Mesendoderm (in vitro differentiated cells): ENCODE data around the gene RAD50.
A peak's percentile ranks its signal among the peaks of the same experiment; 100 is the strongest.

Experiments used
- DNase-seq: peaks from one replicate; pipeline ENCODE4 v3.0.0; 2013
- H2AK5ac ChIP-seq: 2 replicates; pipeline ENCODE4 v1.6.1; 2013; ENCODE audit warnings: low read length, inconsistent platforms
- H2BK120ac ChIP-seq: 2 replicates; pipeline ENCODE4 v1.6.1; 2013; ENCODE audit warnings: low read depth, mild to moderate bottlenecking, low read length, moderate library complexity, mixed read lengths
- H2BK15ac ChIP-seq: replicated peaks from 2 replicates; pipeline ENCODE4 v1.6.1; 2013; ENCODE audit warnings: low read depth, mild to moderate bottlenecking, moderate library complexity
- H2BK5ac ChIP-seq: 2 replicates; pipeline ENCODE4 v1.6.1; 2013; ENCODE audit warnings: low read length, inconsistent platforms
- H3K18ac ChIP-seq: 2 replicates; pipeline ENCODE4 v1.6.1; 2013; ENCODE audit warnings: mild to moderate bottlenecking, low read length, mixed read lengths
- H3K23ac ChIP-seq: one replicate; pipeline ENCODE4 v1.6.1; 2013; ENCODE audit warnings: low read length
- H3K27ac ChIP-seq: 2 replicates; pipeline ENCODE4 v1.5.1; 2013; ENCODE audit warnings: low read depth, mild to moderate bottlenecking, inconsistent platforms, low read length, moderate library complexity
- H3K27me3 ChIP-seq: 2 replicates; pipeline ENCODE4 v1.6.1; 2013; ENCODE audit warnings: low read length, control low read depth, mild to moderate bottlenecking, inconsistent platforms; ENCODE audit not compliant: insufficient read depth, poor library complexity
- H3K36me3 ChIP-seq: 2 replicates; pipeline ENCODE4 v1.6.1; 2013; ENCODE audit warnings: low read length, inconsistent platforms; ENCODE audit not compliant: control insufficient read depth, insufficient read depth
- H3K4ac ChIP-seq: one replicate; pipeline ENCODE4 v1.6.1; 2013; ENCODE audit warnings: low read depth, mild to moderate bottlenecking, low read length, moderate library complexity
- H3K4me1 ChIP-seq: 2 replicates; pipeline ENCODE4 v1.6.1; 2013; ENCODE audit warnings: low read depth, low read length, inconsistent platforms; ENCODE audit not compliant: control insufficient read depth
- H3K4me2 ChIP-seq: 2 replicates; pipeline ENCODE4 v1.6.1; 2013; ENCODE audit warnings: low read length
- H3K4me3 ChIP-seq: 2 replicates; pipeline ENCODE4 v1.5.1; 2013; ENCODE audit warnings: mild to moderate bottlenecking, low read length
- H3K56ac ChIP-seq: one replicate; pipeline ENCODE4 v1.6.1; 2013; ENCODE audit warnings: low read length
- H3K79me1 ChIP-seq: 2 replicates; pipeline ENCODE4 v1.6.1; 2013; ENCODE audit warnings: low read length, inconsistent platforms
- H3K79me2 ChIP-seq: 2 replicates; pipeline ENCODE4 v1.6.1; 2013; ENCODE audit warnings: mild to moderate bottlenecking, low read length; ENCODE audit not compliant: control insufficient read depth, insufficient read depth
- H3K9ac ChIP-seq: 2 replicates; pipeline ENCODE4 v1.6.1; 2013; ENCODE audit warnings: low read length, inconsistent platforms
- H4K5ac ChIP-seq: one replicate; pipeline ENCODE4 v1.6.1; 2013; ENCODE audit warnings: low read length
- H4K8ac ChIP-seq: one replicate; pipeline ENCODE4 v1.6.1; 2013; ENCODE audit warnings: low read depth, mild to moderate bottlenecking, control low read depth, low read length, moderate library complexity
- WGBS: extraction: QIAGEN DNeasy Blood & Tissue Kit; methylation state at CpG from one replicate; pipeline ENCODE4 v1.1.7; 2013; ENCODE audit warnings: low lambda C conversion rate, missing lambda C conversion rate; ENCODE audit not compliant: insufficient coverage; ENCODE audit errors: extremely low coverage; 5-methylcytosine and 5-hydroxymethylcytosine counted together

Gene RAD50

DNA sequence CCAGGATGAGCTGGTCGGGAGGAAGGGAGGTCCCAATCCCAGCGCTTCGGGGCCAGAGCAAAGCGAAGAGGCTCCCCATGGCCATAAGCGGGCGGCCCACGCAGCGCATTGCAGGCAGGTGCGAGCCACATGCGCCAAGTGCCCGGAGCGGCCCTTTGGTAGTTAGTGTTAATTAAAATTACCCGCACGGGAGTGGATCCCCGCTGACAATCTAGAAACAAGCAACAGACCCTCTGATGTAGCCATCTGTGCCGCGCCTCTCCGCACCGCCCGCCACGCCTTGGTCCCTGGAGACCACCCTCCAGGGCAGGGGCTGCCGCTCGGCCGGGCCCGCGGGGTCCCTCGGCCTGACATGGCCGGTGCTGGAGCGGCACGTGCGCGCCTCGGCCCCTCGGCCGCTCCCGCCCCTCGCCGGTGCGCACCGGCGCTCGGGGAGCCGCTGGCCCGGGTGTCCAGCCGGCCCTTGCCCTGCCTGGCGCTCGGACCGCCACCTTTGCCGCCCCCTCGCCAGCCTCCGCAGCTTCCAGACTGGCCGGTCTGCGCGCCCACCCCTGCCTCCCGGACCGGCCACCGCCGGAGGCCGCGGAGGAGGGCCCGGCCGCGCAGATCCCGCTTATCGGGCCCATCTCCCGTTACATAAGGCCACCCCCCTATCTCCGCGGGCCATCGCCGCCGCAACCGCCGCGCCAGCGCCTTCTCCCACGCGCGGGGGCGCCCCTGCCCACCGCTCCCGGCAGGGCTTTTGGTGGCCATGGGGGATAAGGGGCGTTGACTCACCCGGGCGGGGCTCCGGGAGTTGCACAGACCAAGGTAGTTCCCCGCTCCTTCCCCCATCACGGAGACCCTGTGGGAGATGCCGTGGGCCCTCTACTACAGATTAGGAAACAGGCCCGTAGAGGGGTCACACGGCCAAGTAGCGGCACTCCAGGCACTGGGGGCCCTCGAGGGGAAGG lies 99.3 kb downstream of the RAD50 start:
- Histone ChIP-seq H3K27ac (no peak overlapping the region), H4K8ac (no peak overlapping the region), H3K23ac (peak overlapping the region; percentile 66), H4K5ac (no peak overlapping the region), H3K27me3 (peaks cover 6% of the 10 kb centered on the region), H3K4ac (no peak overlapping the region), H3K4me1 (no peaks in the 10 kb centered on the region), H3K18ac (no peak overlapping the region), H2AK5ac (no peak overlapping the region), H3K9ac (peak overlapping the region; percentile 32), H2BK15ac (no peak overlapping the region), H3K79me1 (no peaks in the 10 kb centered on the region), H2BK5ac (no peak overlapping the region), H2BK120ac (no peak overlapping the region), H3K56ac (peak overlapping the region; percentile 60), H3K4me3 (no peak overlapping the region), H3K36me3 (no peaks in the 10 kb centered on the region), H3K79me2 (no peaks in the 10 kb centered on the region), H3K4me2 (peak overlapping the region; percentile 49)
- no CpG with 5 or more reads among the region's 92 CpGs for WGBS
- no peak for DNase-seq

DNA sequence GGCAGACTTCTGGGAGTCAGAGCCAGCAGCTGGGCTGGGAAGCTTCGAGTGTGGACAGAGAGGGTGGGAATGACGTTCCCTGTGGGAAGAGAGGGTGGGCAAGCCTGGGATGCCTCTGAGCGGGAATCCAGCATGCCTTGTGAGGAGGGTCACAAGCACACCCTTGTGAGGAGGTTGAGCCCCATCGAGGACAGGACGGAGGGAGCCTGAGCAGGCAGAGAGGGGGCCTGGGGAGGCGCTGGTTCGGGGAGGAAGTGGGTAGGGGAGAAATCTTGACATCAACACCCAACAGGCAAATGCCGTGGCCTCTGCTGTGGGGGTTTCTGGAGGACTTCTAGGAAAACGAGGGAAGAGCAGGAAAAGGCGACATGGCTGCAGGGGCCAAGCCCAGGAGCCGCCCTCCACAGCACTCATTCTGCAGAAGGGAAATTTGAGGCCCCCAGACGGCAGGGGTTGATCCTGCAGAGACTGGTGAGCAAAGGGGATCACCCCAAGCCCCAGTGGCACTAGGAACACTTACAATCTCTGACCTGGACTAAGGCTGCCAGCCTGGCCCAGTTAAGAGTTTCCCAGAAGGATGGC lies 100.1 kb downstream of the RAD50 start:
- no peak overlapping the region for H2AK5ac ChIP-seq
- WGBS: no CpG with 5 or more reads among the region's 12 CpGs

DNA sequence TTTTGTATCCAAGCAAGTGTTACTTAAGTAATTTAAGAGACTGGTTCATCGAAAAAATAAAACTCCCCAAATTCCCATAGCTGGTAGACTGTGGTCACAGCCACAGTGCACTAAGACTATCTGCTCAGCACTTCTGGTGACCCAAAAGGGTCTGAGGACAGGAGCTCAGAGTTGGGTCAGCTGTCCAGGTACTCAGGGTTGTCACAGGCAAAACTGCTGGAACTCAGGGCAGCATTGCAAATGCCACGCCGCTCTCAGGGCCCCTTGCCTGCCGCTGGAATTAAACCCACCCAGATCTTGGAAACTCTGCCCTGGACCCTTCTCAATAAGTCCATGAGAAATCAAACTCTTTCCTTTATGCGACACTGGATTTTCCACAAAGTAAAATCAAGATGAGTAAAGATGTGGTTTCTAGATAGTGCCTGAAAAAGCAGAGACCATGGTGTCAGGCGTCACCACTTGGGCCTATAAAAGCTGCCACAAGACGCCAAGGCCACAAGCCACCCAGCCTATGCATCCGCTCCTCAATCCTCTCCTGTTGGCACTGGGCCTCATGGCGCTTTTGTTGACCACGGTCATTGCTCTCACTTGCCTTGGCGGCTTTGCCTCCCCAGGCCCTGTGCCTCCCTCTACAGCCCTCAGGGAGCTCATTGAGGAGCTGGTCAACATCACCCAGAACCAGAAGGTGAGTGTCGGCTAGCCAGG lies 101.1 kb downstream of the RAD50 start, which contains the start of gene IL13:
Gene IL13 (plus strand): TSS at position 498 of the 705 bp plus-strand sequence. CDS start 14 bp downstream, at position 512.
- Histone ChIP-seq H3K4me1 (no peaks in the 10 kb centered on the region), H3K27ac (no peak within 1 kb of the TSS), H3K79me1 (no peaks in the 10 kb centered on the region), H3K18ac (no peak within 1 kb of the TSS), H3K4me3 (no peak within 1 kb of the TSS), H3K9ac (no peak within 1 kb of the TSS), H3K27me3 (peaks cover 6% of the 10 kb centered on the region), H3K36me3 (no peaks in the 10 kb centered on the region), H2BK15ac (no peak within 1 kb of the TSS), H4K8ac (no peak within 1 kb of the TSS), H2AK5ac (no peak within 1 kb of the TSS), H3K4ac (no peak within 1 kb of the TSS), H3K56ac (no peak within 1 kb of the TSS), H4K5ac (no peak within 1 kb of the TSS), H3K79me2 (no peaks in the 10 kb centered on the region), H3K4me2 (no peak within 1 kb of the TSS), H3K23ac (no peak within 1 kb of the TSS), H2BK120ac (no peak within 1 kb of the TSS), H2BK5ac (no peak within 1 kb of the TSS)
- WGBS: no CpG with 5 or more reads among the region's 12 CpGs
- DNase-seq: no peak

More for the DNA sequence above, 100.1 kb downstream of the RAD50 start:
- Histone ChIP-seq H3K56ac (peak overlapping the region; percentile 50), H2BK120ac (no peak overlapping the region), H3K27ac (no peak overlapping the region), H3K36me3 (no peaks in the 10 kb centered on the region), H3K4me1 (no peaks in the 10 kb centered on the region), H3K79me1 (no peaks in the 10 kb centered on the region), H4K5ac (no peak overlapping the region), H3K23ac (no peak overlapping the region), H3K4me2 (no peak overlapping the region), H2BK15ac (no peak overlapping the region), H2BK5ac (no peak overlapping the region), H3K79me2 (no peaks in the 10 kb centered on the region), H3K4ac (no peak overlapping the region), H3K4me3 (no peak overlapping the region), H3K9ac (no peak overlapping the region), H3K27me3 (peaks cover 6% of the 10 kb centered on the region), H4K8ac (no peak overlapping the region), H3K18ac (no peak overlapping the region)
- DNase-seq: no peak

DNA sequence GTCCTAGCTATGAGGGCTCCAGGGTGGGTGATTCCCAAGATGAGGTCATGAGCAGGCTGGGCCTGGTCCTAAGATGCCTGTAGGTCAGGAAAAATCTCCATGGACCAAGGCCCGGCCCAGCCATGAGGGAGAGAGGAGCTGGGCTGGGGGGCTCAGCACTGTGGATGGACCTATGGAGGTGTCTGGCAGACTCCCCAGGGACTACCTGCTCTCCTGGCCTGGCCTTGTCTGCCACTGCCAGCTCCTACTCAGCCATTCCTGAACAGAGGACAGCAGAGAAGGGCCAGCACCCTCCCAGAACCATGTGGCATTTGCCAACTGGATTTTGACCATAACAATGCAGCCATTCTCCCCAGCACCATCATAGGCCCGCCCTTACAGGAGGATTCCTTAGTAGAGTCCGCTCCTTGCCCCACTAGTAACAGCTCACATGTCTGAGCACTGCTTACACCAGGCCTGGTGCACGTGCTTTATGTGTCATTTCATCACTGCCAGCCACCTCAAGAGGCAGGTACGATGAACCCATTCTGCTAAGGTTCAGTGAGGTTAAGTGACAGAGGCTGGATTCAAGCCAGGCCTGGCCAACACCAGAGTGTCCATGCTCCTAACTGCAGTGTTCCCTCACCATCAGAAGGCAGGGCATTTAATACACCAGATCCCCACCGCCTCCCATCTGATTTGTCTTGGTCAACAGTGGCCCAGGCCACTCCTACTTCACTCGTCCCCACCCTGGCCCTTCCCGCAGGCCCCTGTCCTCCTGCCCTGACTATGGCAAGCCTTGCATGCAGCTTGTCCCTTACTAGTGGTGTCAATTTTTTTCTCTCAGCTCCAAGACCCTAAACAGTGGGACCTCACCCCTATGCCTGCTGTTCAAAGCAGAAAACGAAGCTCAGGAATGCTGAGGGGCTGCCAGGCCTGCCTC lies 101.9 kb downstream of the RAD50 start:
- Histone ChIP-seq H2BK5ac (no peak overlapping the region), H3K79me2 (no peaks in the 10 kb centered on the region), H3K4me3 (no peak overlapping the region), H2AK5ac (no peak overlapping the region), H3K18ac (no peak overlapping the region), H3K9ac (no peak overlapping the region), H3K36me3 (no peaks in the 10 kb centered on the region), H3K56ac (no peak overlapping the region), H3K4me1 (no peaks in the 10 kb centered on the region), H3K27me3 (peaks cover 6% of the 10 kb centered on the region), H2BK15ac (no peak overlapping the region), H3K79me1 (no peaks in the 10 kb centered on the region), H3K27ac (no peak overlapping the region), H2BK120ac (no peak overlapping the region), H3K4ac (no peak overlapping the region), H3K23ac (no peak overlapping the region), H4K5ac (no peak overlapping the region), H3K4me2 (no peak overlapping the region), H4K8ac (no peak overlapping the region)
- no peak for DNase-seq
- WGBS: no CpG with 5 or more reads among the region's 9 CpGs
